Endothelial cell (in vitro differentiated cells): ENCODE results near the gene ATRIP. TPM values are rescaled to one million over a fixed set of nuclear protein-coding genes. Genes with fewer than 3 reads are reported as not detected.

Source experiments
- DNase-seq: peaks from one replicate; pipeline ENCODE4 v3.0.0; 2021; ENCODE audit warnings: low spot score
- H3K27ac Mint-ChIP-seq: one replicate; pipeline ENCODE4 v1.8.0; 2021; ENCODE audit warnings: mixed read lengths, inconsistent platforms; ENCODE audit not compliant: unreplicated experiment
- H3K27me3 Mint-ChIP-seq: one replicate; pipeline ENCODE4 v1.8.0; 2021; ENCODE audit warnings: mild to moderate bottlenecking, moderate library complexity, mixed read lengths, inconsistent platforms; ENCODE audit not compliant: unreplicated experiment
- H3K36me3 Mint-ChIP-seq: one replicate; pipeline ENCODE4 v1.8.0; 2021; ENCODE audit warnings: mild to moderate bottlenecking, low read depth, mixed read lengths, inconsistent platforms; ENCODE audit not compliant: unreplicated experiment
- H3K4me1 Mint-ChIP-seq: one replicate; pipeline ENCODE4 v1.8.0; 2021; ENCODE audit warnings: mild to moderate bottlenecking, mixed read lengths, inconsistent platforms; ENCODE audit not compliant: unreplicated experiment
- H3K4me3 Mint-ChIP-seq: one replicate; pipeline ENCODE4 v1.8.0; 2021; ENCODE audit warnings: mild to moderate bottlenecking, mixed read lengths, inconsistent platforms; ENCODE audit not compliant: unreplicated experiment
- H3K9me3 Mint-ChIP-seq: one replicate; pipeline ENCODE4 v1.8.0; 2021; ENCODE audit warnings: mixed read lengths, inconsistent platforms; ENCODE audit not compliant: unreplicated experiment
- total RNA-seq: library from RNA; stranded (reverse); fragmentation: NEBNext Ultra II Directional; extraction: Animal tissue kit (Norgen Biotek cat#: 25700); gene quantifications from one replicate; pipeline ENCODE4 v1.2.1, GENCODE V29; 2021; ENCODE audit not compliant: unreplicated experiment
- TF ChIP-seq, protein P1 (sequence below): fragments of 200-600 bp; sonication (generic); IDR thresholded peaks from one replicate; pipeline ENCODE4 v1.5.0; 2021; ENCODE audit warnings: antibody characterized with exemption; ENCODE audit not compliant: unreplicated experiment

Gene ATRIP
- total RNA-seq, 1 donor from 2014 or later = 11.2 TPM

DNA sequence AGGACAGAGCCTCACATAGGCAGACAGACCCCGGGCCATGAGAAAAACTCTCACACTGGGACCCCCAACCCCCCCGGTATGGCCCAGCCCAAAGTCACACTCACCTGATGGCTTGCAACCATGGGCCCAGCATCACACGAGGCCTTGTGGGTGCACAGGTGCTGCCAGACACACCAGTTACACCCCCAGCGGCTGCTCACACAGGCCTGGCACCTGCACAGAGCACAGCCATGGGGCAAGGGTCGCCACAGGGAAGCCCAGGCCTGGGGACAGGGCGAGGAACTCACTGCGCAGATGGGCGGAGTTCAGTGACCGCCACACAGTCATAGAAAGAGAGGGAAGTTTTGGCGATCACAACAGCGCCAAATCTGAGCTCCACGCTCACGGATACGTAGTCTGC is 26.0 kb upstream of the ATRIP start:
- DNase-seq = no peak
- Mint-ChIP-seq H3K9me3 (no peaks in the 10 kb centered on the region), H3K4me3 (peak overlapping the region; percentile 42), H3K27me3 (peaks cover 10% of the 10 kb centered on the region), H3K36me3 (peaks cover 14% of the 10 kb centered on the region), H3K4me1 (peaks cover 4% of the 10 kb centered on the region), H3K27ac (no peak overlapping the region)
- TF ChIP-seq, protein P1, sequence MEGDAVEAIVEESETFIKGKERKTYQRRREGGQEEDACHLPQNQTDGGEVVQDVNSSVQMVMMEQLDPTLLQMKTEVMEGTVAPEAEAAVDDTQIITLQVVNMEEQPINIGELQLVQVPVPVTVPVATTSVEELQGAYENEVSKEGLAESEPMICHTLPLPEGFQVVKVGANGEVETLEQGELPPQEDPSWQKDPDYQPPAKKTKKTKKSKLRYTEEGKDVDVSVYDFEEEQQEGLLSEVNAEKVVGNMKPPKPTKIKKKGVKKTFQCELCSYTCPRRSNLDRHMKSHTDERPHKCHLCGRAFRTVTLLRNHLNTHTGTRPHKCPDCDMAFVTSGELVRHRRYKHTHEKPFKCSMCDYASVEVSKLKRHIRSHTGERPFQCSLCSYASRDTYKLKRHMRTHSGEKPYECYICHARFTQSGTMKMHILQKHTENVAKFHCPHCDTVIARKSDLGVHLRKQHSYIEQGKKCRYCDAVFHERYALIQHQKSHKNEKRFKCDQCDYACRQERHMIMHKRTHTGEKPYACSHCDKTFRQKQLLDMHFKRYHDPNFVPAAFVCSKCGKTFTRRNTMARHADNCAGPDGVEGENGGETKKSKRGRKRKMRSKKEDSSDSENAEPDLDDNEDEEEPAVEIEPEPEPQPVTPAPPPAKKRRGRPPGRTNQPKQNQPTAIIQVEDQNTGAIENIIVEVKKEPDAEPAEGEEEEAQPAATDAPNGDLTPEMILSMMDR = no peak

DNA sequence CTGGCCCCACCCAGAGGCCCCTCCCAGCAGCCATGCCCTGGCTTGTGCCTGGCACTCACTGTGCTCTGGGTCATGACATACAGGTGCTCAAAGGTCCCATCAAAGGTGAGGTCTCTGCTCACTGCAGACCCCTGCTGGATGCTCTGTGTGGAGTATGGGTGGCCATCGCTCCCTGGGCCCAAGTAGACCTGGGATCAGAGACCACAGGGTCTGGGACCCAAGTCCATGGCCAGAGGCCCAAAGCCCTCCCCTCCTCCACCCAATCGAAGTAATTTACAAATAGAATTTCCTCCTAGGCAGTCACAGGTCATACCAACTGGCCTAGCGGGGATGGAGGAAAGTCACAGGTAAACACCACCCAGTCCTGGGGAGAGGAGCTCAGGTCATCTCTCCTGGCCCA is 24.3 kb upstream of the ATRIP start:
- TF ChIP-seq, protein P1 = no peak
- H3K4me1 Mint-ChIP-seq = peaks cover 13% of the 10 kb centered on the region
- peaks cover 18% of the 10 kb centered on the region for H3K36me3 Mint-ChIP-seq
- no peaks in the 10 kb centered on the region for H3K9me3 Mint-ChIP-seq
- DNase-seq = no peak
- H3K4me3 Mint-ChIP-seq = no peak overlapping the region
- H3K27me3 Mint-ChIP-seq = peaks cover 17% of the 10 kb centered on the region
- H3K27ac Mint-ChIP-seq = no peak overlapping the region

DNA sequence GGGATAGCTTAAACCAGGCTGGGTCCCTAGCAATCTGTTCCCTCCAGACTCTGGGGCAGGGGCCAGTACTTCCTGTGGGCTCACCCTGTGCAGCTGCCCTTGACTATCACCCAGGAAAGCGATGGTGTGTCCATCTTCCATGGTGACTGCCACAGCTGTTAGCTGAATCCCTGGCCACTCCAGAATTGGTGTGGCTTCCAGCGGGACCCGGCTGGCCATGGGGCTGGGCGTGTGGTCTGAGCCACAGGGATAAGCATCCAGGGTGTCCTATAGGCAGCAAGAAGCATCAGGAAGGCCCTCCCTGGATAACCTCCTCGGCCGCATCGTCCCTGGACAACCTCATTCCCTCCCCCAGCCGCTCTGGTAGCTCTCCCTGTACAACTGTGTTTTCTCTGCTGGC is 23.9 kb upstream of the ATRIP start:
- no peak overlapping the region for H3K27ac Mint-ChIP-seq
- DNase-seq = no peak
- H3K4me3 Mint-ChIP-seq = peak overlapping the region; percentile 14
- H3K4me1 Mint-ChIP-seq = peaks cover 17% of the 10 kb centered on the region
- H3K9me3 Mint-ChIP-seq = no peaks in the 10 kb centered on the region
- H3K27me3 Mint-ChIP-seq = peaks cover 19% of the 10 kb centered on the region
- H3K36me3 Mint-ChIP-seq = peaks cover 18% of the 10 kb centered on the region
- TF ChIP-seq, protein P1 = no peak

DNA sequence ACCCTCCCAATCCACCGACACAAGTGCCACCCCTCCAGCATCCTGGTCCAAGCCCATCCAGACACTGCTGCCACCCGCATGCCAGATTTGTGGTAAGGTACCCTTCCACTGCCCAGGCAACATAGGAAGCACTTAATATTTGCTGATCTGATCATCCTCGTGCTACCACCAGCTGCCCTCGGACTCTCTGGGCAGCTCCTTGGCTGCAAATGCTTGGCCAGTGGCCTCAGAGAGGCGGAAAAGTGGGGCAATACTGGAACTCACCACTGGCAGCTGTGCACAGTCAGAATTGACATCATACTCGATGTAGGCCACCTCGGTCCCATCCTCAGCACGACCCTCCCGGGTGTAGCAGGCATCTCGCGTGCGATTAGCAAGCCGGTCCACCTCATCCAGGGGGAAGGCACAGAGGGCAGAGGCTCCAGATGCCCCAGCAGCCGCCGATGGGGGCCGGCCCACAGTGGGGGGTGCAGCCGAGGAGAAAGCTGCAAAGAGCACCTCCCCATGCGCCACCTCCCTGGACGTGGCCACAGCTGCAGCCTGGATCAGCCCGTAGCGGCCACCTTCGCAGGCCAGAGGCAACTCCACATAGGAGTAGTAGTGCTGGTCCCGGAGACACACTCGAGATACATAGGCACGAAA is 23.2 kb upstream of the ATRIP start:
- Mint-ChIP-seq H3K4me1 (peaks cover 24% of the 10 kb centered on the region), H3K4me3 (peak overlapping the region; percentile 14), H3K9me3 (no peaks in the 10 kb centered on the region), H3K27me3 (peaks cover 26% of the 10 kb centered on the region), H3K27ac (no peak overlapping the region), H3K36me3 (peaks cover 18% of the 10 kb centered on the region)
- DNase-seq = no peak
- TF ChIP-seq, protein P1 = no peak

DNA sequence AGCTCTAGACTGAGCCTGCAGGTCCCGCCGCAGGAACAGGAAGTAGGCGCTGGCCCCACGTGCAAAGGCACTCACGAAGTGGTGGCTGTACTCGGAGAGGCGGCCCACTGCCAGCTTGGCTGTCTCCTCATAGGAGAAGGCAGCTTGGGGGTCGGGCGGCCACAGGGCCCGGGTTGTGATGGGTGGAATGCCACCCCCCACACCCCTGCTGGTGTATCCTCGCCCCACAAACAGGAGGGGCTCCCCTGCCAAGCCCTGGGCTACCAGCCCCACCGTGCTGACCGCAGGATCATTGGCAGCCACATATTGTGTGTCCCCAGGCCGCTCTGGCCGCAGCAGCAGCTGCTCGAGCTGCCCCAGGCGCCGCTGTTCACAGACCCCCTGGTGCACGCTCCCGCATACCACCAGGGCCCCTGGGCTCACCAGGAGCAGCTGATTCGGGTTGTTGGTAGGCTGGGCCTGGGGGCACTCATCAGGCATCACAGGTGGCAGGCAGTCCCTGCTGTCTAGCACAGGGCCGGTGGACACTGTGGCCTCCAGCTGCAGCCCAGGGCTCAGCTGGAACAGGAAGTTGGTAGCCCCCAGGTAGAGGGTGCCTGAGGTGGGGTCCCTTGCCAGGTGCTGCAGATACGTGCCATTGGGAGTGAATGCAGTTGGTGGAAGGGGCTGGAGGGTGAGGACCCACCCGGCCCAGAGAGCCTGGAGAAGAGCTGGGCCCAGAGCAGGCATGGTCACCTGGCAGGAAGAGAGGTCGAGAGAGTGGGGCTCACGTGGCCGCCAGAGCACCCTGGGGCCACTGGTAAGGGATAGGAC is 22.4 kb upstream of the ATRIP start:
- TF ChIP-seq, protein P1 = no peak
- DNase-seq = no peak
- peaks cover 18% of the 10 kb centered on the region for H3K36me3 Mint-ChIP-seq
- H3K27ac Mint-ChIP-seq = no peak overlapping the region
- no peaks in the 10 kb centered on the region for H3K9me3 Mint-ChIP-seq
- peaks cover 24% of the 10 kb centered on the region for H3K4me1 Mint-ChIP-seq
- peaks cover 26% of the 10 kb centered on the region for H3K27me3 Mint-ChIP-seq
- no peak overlapping the region for H3K4me3 Mint-ChIP-seq
